Activated T-helper 2 cell treated with anti-CD3 and anti-CD28 coated beads, Interferon-gamma antibody, Interleukin-2, Interleukin-4, amounts not matched to agents 10 μg/mL and 5 μg/mL and 100 μg/mL, durations not matched to agents 14 hours and 24 hours and 36 hours (primary cell): ENCODE measurements around the gene ARID3A. TPM values are rescaled to one million over a fixed set of nuclear protein-coding genes. Genes with fewer than 3 reads are reported as not detected.

ENCODE experiments used
- DNase-seq: peaks from one replicate; pipeline ENCODE4 v3.0.0; 2021; ENCODE audit warnings: low spot score
- H3K27ac Mint-ChIP-seq: one replicate; pipeline ENCODE4 v1.8.0; 2021; ENCODE audit warnings: mixed read lengths
- H3K27me3 Mint-ChIP-seq: one replicate; pipeline ENCODE4 v1.8.0; 2021; ENCODE audit warnings: low read depth, mixed read lengths
- H3K36me3 Mint-ChIP-seq: one replicate; pipeline ENCODE4 v1.8.0; 2021; ENCODE audit warnings: low read depth, mixed read lengths
- H3K4me1 Mint-ChIP-seq: one replicate; pipeline ENCODE4 v1.8.0; 2021; ENCODE audit warnings: low read depth, mixed read lengths
- H3K4me3 Mint-ChIP-seq: one replicate; pipeline ENCODE4 v1.8.0; 2021; ENCODE audit warnings: low read depth, mild to moderate bottlenecking, moderate library complexity, mixed read lengths
- H3K9me3 Mint-ChIP-seq: one replicate; pipeline ENCODE4 v1.8.0; 2021; ENCODE audit warnings: mixed read lengths
- intact Hi-C: fragments of 100-400 bp; cut with micrococcal nuclease; formaldehyde crosslinking; loops from one replicate; pipeline ENCODE4 v1.15.1; 2023
- total RNA-seq: library from RNA; stranded (reverse); gene quantifications from 2 replicates; pipeline ENCODE4 v1.2.3, GENCODE V29; 2022

Gene ARID3A
- total RNA-seq, 1 donor from 2014 or later: 42.0 TPM

DNA sequence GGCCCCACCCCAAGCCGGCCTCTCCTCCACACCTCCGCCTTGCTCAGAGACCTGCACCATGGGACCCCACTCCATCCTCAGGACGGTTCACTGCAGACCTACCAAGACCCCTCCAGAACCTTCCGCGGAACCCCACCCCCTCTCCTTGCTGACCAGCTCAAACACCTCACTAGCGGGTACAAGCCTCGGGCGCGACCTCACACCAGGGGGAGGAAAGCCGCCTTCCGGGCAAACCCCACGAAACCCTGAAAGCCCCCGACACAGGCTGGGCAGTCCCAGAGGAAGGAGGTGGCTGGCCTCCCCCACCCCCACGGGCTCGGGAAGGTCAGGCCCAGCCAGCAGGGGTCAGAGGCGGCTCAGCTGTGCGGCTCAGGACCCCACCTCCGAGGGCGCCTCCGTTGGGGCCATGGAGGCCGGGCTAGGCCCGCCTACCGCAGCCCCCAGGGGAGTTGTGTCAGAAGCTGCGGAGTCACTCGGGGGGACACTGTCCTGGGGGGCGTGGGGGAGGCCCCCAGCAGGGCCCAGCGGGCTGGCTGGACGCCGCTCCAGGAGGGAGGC lies 84.2 kb downstream of the ARID3A start:
- Mint-ChIP-seq H3K27ac (no peak overlapping the region), H3K4me1 (no peaks in the 10 kb centered on the region), H3K9me3 (no peaks in the 10 kb centered on the region), H3K4me3 (no peak overlapping the region), H3K27me3 (no peaks in the 10 kb centered on the region), H3K36me3 (peaks cover 3% of the 10 kb centered on the region)
- intact Hi-C loops: no loop called here
- DNase-seq: no peak

DNA sequence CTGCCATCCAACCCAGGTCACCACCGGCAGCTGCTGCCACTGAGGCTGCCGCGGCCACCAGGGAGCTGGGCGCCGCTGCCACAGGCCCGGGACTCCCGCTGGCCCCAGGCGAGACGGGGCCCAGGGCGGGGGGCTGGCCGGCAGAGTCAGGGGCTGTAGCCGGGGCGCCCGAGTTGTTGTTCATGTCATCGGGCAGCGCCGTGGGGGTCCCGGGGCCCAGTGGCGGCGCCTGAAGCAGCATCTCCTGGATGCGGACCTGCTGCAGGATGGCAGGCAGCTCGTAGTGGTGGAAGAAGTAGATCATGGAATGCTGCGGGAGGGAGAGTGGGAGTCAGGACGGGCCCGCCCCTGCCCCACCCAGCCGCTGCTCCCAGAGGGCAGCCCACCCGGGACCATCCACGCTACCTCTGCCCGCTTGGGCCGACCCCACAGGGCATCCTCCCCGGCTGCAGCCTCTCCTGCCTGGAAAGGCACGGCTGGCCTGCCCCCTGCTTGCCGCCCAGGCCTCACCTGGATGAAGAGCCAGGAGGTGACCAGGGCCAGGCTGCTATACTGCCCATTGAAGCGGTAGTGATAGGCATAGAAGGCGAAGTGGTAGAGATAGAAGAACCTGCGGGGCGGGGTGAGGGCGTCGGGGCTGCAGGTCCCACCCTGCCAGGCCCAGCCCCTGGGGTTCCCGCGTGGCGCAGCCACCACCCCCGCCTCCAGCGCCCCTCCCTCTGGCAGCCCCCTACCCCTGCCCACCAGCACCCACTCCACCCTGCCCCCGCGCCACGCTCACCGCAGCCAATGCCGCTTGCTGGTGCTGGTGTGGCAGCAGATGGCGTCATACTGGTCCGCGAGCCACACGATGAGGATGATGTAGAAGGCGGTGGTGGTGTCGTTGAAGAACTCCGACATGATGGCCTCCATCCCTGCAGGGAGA lies 85.0 kb downstream of the ARID3A start:
- intact Hi-C loops: no loop called here
- H3K9me3 Mint-ChIP-seq: no peaks in the 10 kb centered on the region

DNA sequence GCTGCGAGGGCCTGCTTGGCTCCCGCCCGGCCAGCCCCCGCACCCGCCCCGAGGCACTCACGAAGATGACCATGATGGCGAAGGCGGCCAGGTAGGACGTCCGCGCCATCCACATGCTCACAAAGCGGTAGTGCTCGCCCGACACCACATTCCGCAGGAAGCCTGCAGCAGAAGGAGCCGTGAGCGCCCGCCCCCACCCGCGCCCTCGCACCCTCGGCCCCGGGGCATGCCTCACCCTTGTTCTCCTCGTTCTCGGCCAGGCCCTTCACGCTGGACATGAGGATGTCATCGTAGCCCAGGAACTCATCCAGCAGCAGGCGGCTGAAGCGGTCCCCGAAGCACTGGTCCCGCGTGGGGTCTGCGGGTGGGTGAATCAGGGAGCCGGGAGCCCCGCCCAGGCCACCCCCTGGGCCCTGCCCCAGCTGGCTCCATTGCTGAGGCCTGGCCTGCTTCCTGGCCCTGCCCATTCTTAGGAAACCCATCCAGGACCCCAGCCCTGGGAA lies 86.0 kb downstream of the ARID3A start:
- Mint-ChIP-seq H3K9me3 (no peaks in the 10 kb centered on the region), H3K4me3 (no peak overlapping the region), H3K27me3 (no peaks in the 10 kb centered on the region), H3K27ac (no peak overlapping the region), H3K36me3 (peaks cover 3% of the 10 kb centered on the region), H3K4me1 (peaks cover 1% of the 10 kb centered on the region)
- no peak for DNase-seq
- intact Hi-C loops: no loop called here

More for the DNA sequence above, 85.0 kb downstream of the ARID3A start:
- DNase-seq: no peak
- Mint-ChIP-seq H3K27ac (no peak overlapping the region), H3K27me3 (no peaks in the 10 kb centered on the region), H3K4me1 (no peaks in the 10 kb centered on the region), H3K4me3 (no peak overlapping the region), H3K36me3 (peaks cover 3% of the 10 kb centered on the region)

- Mint-ChIP-seq H3K4me3 (no peak overlapping the region), H3K4me1 (peaks cover 3% of the 10 kb centered on the region), H3K9me3 (no peaks in the 10 kb centered on the region), H3K27ac (no peak overlapping the region), H3K27me3 (no peaks in the 10 kb centered on the region), H3K36me3 (peaks cover 3% of the 10 kb centered on the region)
- no peak for DNase-seq
- intact Hi-C loops: no loop called here
These were observed 86.5 kb downstream of the ARID3A start for GRCh38 chr19:1012334-1012733.

- H3K27ac Mint-ChIP-seq: no peak overlapping the region
- DNase-seq: no peak
- intact Hi-C loops: no loop called here
- no peaks in the 10 kb centered on the region for H3K9me3 Mint-ChIP-seq
- peaks cover 8% of the 10 kb centered on the region for H3K4me1 Mint-ChIP-seq
- no peaks in the 10 kb centered on the region for H3K27me3 Mint-ChIP-seq
- H3K4me3 Mint-ChIP-seq: no peak overlapping the region
- peaks cover 3% of the 10 kb centered on the region for H3K36me3 Mint-ChIP-seq
These were observed 87.4 kb downstream of the ARID3A start for GRCh38 chr19:1013218-1013617.

DNA sequence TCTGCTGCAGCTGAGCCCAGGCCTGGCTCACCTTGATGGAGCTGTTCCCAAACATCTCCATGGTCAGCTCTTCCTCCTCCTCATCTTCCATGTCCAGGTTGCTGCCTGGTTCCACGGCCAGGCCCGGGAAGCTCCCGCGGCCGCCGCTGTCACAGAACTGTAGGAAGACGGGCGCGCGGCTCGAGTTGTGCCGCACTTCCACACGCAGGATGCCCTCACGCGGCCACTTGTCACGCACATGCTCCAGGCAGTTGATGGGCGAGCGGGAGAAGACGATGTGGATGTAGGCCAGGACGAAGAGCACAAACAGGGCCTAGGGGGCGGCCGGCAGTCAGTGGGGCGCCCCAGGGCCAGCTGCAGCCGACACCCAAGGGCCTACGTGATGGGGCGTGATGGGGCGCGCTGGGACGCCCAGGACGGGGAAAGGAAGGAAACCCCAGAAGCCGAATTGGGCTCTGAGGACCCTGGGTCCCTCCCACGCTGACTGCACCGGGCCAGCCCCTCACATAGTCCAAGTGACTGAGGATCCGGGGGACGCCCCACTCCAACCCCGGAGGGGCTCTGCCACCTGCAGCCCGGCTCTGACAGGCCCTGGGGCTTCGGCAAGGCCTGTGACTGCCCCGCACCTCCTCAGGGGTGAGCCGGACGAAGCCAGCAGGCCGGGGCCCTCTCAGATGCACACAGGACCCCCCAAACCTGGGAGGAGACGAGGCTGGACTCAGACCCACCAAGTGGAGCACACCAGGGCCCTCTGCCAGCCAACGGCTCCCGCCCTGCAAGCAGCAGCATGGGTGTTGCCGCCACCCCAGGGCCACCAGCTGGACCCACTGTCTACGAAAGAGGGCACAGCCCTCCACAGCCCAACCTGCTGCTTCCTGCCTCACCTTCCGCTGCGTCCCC lies 88.6 kb downstream of the ARID3A start:
- Mint-ChIP-seq H3K9me3 (no peaks in the 10 kb centered on the region), H3K27ac (no peak overlapping the region), H3K27me3 (no peaks in the 10 kb centered on the region), H3K36me3 (peaks cover 8% of the 10 kb centered on the region), H3K4me1 (peaks cover 13% of the 10 kb centered on the region), H3K4me3 (no peak overlapping the region)
- intact Hi-C loops: no loop called here
- DNase-seq: no peak

GRCh38 chr19:1015061-1015781 lies 89.4 kb downstream of the ARID3A start:
- no peak for DNase-seq
- no peak overlapping the region for H3K27ac Mint-ChIP-seq
- H3K9me3 Mint-ChIP-seq: no peaks in the 10 kb centered on the region
- peaks cover 9% of the 10 kb centered on the region for H3K36me3 Mint-ChIP-seq
- peaks cover 13% of the 10 kb centered on the region for H3K4me1 Mint-ChIP-seq
- H3K4me3 Mint-ChIP-seq: no peak overlapping the region
- intact Hi-C loops: no loop called here
- H3K27me3 Mint-ChIP-seq: no peaks in the 10 kb centered on the region

GRCh38 chr19:1015782-1016646 lies 90.2 kb downstream of the ARID3A start:
- Mint-ChIP-seq H3K4me1 (peaks cover 13% of the 10 kb centered on the region), H3K27ac (no peak overlapping the region), H3K4me3 (no peak overlapping the region), H3K36me3 (peaks cover 9% of the 10 kb centered on the region), H3K27me3 (no peaks in the 10 kb centered on the region), H3K9me3 (no peaks in the 10 kb centered on the region)
- DNase-seq: no peak
- intact Hi-C loops: no loop called here

DNA sequence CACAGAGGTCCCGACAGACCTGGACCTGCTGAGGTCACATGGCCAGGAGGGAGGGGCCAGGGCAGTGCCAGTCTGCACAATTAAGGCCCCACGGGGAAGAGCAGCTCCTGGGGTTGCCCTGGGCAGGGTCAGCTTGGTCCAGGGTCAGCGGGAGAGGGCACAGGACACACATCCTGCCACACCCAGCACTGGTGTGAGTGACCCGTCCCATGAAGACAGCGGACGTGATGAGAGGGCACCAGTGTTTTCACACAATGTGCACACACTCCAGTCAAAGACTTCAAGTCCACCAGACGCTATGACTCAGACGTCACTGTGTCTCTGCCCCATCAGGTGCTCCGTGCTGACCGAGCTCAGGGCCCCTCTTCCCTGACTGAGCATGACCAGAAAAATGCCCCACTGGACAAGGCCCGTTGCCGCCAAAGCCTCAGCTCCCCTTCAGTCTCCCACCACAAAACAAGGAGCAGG lies 90.8 kb downstream of the ARID3A start:
- Mint-ChIP-seq H3K4me3 (peak overlapping the region; percentile 21), H3K9me3 (no peaks in the 10 kb centered on the region), H3K36me3 (peaks cover 9% of the 10 kb centered on the region), H3K27ac (peak overlapping the region; percentile 52), H3K27me3 (no peaks in the 10 kb centered on the region), H3K4me1 (peaks cover 19% of the 10 kb centered on the region)
- intact Hi-C loops: no loop called here
- DNase-seq: no peak

DNA sequence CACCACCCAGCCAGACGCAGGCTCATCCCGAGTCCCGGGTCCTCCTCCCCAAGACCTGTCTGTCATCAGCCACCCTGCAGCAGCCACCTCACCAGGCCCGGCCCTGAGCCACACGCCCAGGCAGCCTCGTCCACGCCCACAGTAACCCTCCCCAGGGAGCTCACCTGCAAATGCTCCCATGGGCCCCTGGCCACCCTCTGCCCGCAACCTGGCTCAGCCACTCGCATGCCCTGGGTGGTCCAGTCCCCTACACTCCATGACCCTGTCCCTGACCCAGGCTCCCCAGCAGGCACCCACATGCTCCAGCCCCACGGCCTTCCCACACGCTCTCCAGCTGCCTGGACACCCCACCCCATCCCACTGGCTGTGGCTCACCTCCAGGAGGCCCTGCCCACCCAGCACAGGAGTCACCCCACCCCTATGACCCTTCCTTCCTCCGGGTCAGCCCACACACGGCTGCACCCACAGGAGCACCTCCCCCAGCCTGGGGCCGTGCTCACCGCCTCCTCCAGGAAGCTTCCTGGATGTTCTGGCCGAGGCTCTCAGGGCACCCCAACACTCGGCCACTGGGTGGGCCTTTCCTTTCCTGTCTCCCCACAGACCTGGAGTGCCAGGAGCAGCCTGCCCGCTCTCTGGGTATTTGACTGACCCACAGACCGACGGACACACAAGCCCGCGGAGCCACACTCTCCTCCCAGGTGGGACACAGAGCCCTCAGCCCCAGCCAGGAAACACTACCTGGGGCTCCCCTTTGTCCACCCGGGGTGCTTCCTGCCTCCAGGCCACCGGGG lies 91.5 kb downstream of the ARID3A start:
- DNase-seq: no peak
- Mint-ChIP-seq H3K27ac (peak overlapping the region; percentile 52), H3K4me3 (peak overlapping the region; percentile 21), H3K27me3 (no peaks in the 10 kb centered on the region), H3K9me3 (no peaks in the 10 kb centered on the region), H3K36me3 (peaks cover 9% of the 10 kb centered on the region), H3K4me1 (peaks cover 19% of the 10 kb centered on the region)
- intact Hi-C loops: no loop called here

GRCh38 chr19:1017906-1018305 lies 92.1 kb downstream of the ARID3A start:
- H3K9me3 Mint-ChIP-seq: no peaks in the 10 kb centered on the region
- H3K27ac Mint-ChIP-seq: no peak overlapping the region
- peaks cover 9% of the 10 kb centered on the region for H3K36me3 Mint-ChIP-seq
- H3K4me3 Mint-ChIP-seq: no peak overlapping the region
- peaks cover 19% of the 10 kb centered on the region for H3K4me1 Mint-ChIP-seq
- intact Hi-C loops: no loop called here
- no peaks in the 10 kb centered on the region for H3K27me3 Mint-ChIP-seq
- DNase-seq: no peak
